NCI-H1694 (cell line): Measurements from ENCODE around the gene MYL4.
A peak's percentile ranks its signal among the peaks of the same experiment; 100 is the strongest.
"Not testable (repeated sequence)": the region's sequence is repeated elsewhere in the genome, so short reads cannot be mapped to it uniquely, and the experiment has no call there.

ENCODE experiments used
- DNase-seq: peaks from one replicate; lab custom pipeline; 2025; lab: John Stamatoyannopoulos, UW

MYL4 gene

DNA sequence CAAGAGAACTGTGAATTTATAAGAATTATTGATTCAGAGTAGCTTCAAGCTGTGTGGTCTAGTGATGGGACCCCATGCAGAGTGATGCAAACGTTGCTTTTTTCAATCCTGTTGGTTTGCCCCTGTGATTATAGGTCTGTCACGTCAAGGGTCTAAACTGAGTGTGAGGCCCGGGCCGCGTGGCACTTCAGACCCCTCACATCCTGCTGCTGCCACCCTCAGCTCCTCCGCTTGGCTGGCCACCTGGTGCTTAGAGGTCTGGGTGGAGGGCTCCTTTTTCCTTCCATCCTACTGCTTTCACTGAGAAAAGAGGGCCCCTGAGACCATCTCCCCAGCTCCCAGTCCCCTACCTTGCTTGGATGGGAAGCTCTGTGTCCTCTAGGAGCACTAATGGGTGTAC, 12.0 kb downstream of the MYL4 start:
- no peak for DNase-seq

- DNase-seq, result no peak
These were observed 12.9 kb downstream of the MYL4 start for GRCh38 chr17:47222047-47222446.

- no peak for DNase-seq
These were observed 13.9 kb downstream of the MYL4 start for GRCh38 chr17:47223007-47223406.

GRCh38 chr17:47223460-47223859, 14.3 kb downstream of the MYL4 start:
- DNase-seq, result no peak

DNA sequence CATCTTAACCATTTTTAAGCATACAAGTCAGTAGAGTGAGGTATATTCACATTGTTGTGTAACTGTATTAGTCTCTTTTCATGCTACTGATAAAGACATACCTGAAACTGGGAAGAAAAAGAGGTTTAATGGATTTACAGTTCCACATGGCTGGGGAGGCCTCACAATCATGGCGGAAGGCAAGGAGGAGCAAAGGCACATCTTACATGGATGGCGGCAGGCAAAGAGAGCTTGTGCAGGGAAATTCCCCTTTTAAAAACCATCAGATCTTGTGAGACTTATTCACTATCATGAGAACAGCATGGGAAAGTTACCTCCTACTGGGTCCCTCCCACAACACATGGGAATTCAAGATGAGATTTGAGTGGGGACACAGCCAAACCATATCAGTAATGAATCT, 14.9 kb downstream of the MYL4 start:
- DNase-seq, result not testable (repeated sequence)

DNA sequence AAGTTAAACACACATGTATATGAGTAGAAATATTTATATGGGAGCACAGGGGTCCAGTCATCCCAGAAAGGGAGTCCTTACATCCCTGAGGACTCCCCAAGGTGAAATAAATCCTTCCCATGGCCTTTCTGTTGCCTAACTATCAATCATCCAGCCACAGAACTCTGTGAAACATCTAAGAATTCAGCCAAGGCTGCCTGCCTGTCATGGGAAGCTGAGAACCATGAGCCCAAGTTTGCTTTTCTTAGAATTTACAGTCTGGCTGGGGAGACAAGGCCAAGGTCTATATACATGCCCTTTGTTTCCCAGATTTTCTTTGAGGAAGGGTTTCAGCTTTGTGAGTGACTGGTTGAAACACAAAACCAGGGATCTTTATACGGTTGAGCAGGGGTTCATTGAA, 15.8 kb downstream of the MYL4 start:
- no peak for DNase-seq

- no peak for DNase-seq
These were observed 16.3 kb downstream of the MYL4 start for GRCh38 chr17:47225436-47225858.

DNA sequence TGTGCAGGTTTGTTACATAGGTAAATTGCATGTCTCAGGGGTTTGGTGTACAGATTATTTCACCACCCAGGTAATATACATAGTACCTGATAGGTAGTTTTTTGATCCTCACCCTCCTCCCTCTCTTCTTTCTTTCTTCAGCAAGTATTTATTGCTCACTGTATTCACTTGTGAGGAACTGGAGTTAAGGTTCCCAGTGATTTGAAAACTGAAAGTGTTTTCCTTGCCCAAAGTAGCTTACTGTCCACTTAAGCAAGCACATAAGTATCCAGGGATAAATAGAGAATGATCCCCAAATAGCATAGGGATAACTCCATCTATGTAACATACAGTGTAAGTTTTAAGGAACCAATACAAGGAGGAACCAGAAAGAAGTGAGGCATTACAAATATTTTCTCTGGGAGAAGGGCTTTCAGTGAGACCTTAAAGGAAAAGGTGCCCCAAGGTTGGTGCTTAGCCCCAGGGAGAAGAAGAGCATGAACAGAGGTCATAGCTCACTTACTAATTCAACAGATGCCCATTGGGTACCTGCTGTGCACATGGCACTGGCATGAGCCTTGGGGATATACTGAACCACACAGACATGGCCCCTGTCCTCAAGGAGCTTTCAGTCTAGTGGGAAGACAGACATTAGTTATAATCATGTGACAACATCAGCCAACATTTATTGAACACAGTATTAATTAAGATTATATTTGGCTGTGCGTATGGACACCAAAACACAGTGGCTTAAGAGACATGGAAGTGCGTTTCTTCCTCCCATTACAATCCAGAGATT, 17.0 kb downstream of the MYL4 start:
- DNase-seq, result no peak

DNA sequence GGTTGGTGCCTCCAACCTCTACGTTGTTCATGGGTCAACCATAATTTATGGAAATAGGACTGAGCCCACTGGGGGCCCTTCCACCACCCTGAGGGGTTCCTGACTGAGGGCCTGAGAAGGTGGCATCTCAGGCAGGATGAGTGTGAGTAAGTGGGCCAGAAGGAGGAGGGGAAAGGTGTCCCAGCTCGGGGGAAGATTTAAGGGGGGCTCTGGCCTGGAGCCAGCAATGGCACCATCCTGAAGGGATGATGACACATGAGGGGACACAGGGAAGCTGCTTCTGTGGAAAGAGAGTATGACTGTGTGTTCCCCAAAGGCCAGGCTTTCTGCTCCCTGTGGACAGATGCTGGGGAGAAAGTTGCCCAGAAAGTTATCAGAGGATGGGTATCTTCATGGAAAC, 18.7 kb downstream of the MYL4 start:
- DNase-seq, result no peak

DNA sequence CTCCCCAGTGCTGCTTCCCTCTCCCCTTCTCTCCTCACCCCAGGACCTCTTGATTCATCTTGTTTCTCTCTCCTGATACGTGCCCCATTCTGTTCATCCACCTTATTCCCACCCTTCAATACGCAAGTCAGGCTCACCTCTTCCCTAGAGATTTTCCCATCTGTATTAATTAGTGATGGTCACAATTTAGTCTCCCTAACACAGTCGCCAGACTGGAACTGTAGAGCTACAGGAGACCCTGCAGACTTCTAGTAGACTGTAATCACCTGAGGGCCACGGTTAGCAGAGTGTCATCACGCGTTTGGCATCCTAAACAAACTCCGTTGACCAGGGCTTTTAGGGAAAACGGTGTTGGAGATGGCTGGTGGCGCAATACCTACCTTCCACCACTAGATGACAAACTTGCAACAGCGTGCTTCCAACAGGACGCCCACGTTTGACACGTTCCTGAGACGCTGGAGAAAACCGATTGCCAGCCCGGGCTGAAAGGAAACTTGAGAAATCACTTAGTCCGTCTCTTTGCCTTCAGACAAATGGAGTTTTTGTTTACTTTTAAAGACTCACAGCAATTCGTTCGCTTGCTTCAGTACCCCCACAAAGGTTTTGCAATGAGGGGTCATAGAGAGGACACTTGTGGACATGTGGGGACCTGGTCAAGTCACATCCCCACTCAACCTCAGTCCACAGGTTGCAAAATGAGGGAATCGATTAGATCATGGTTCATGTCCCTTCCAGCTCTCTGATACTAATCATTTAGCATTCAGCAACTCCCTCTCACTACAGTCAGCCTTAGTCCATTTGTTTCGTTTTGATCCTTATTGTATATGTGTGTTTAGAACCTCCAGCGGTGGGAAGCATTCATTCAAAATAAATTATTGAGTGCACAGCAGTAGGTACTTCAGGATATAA, 20.6 kb downstream of the MYL4 start:
- peak; percentile 80 for DNase-seq

- no peak for DNase-seq
These were observed 21.7 kb downstream of the MYL4 start for GRCh38 chr17:47230864-47231263.

DNA sequence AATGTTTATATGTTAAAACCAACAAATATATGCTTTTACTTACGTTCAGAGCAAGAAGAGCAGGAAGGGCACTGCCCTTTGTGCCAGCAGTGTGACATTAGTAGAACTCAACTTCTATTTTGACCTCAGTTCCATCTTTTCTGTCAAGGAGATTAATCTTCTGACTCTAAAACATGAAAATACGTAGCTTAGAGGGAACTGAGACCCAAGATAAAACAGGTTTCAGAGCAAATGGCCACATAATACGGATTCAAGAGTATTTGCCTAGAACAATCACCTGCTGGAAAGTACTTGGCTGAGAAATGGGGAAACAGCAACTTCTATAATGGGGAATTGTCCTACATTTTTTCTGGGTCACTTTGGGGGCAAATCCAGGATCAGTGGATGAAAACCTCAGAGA, 22.2 kb downstream of the MYL4 start:
- DNase-seq, result no peak

DNA sequence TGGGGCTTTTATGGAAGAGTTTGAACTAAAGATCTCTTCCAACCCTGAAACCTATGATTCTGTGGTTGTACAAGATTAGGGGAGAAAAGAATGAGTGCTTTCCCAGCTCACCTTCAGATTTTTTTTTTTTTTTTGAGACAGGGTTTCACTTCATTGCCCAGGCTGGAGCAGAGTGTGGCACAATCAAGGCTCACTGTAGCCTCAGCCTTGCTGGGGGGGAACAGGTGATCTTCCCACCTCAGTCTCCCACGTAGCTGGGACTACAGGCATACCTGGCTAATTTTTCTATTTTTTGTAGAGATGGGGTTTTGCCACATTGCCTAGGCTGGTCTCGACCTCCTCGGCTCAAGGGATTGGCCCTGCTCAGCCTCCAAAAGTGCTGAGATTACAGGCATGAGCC, 22.7 kb downstream of the MYL4 start:
- no peak for DNase-seq

- no peak for DNase-seq
These were observed 23.3 kb downstream of the MYL4 start for GRCh38 chr17:47232465-47232864.

DNA sequence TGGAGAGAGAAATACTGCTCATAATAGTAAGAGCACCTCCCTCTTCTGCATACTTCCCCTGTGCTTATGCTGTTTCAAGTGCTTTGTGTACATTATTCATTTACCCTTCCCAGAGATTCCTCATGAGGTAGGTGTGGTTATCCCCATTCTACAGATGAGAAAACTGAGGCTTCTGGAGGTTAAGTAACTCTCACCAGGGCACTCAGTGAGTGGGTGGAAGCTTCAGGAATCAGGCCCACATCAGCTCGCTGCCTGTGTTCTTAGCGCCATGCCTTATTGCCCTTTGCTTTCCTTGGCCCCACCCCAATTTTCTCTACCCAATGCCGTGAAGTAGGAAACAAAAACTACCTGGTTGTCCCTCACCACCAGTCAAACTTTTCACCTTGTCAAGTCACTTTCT, 26.4 kb downstream of the MYL4 start:
- no peak for DNase-seq

GRCh38 chr17:47235923-47236322, 26.8 kb downstream of the MYL4 start:
- no peak for DNase-seq

GRCh38 chr17:47237841-47238240, 28.7 kb downstream of the MYL4 start:
- DNase-seq, result no peak

- DNase-seq, result no peak
These were observed 29.3 kb downstream of the MYL4 start for GRCh38 chr17:47238321-47239010.

DNA sequence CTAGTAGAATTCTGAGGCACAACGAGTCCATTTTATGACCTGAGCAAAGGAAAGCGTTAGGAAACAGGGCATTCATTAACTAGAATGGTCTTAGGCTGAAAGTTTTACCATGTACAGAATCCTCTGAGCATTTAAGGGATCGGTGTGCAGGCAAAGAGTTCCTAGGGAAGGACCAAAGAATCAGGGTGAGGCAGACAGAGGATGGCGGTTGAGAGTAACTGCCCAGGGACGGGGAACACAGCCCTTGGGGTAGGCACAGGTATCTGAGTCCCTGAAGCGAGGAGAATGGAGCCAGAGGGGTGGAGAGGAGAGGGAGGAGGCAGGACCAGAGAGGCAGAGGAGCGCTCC, 30.4 kb downstream of the MYL4 start:
- DNase-seq, result no peak

DNA sequence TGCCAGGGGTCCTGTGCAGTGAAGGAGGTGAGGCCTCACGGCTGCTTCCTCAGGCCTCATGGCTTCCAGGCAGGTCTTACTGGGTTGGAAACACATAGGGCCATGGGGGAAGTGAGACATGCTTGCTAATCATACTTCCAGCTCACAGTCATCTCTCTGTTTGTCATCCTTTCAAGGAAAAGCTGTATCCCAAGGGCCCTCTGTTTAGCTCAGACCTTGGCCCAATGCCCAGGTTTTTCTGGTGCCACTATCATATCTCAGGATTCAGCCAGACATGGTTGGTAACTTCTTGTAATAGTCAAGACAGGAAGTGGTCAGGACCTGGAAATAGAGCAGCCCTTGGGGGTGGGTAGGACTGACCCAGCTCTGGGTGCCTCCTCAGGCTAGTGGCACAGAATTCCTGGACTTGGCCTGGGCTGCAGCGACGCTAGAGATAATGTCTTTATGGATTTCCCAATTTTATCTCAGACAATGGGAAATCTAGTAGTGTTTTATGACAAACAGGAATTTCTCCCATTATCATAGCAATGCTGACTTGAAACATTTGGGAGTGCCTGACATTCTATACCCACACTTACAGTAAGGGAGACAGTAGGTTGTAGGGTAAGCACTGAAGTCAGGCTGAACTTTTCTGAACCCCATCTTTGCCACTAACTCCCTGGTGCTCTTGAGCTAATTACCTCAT, 31.0 kb downstream of the MYL4 start:
- DNase-seq, result no peak

DNA sequence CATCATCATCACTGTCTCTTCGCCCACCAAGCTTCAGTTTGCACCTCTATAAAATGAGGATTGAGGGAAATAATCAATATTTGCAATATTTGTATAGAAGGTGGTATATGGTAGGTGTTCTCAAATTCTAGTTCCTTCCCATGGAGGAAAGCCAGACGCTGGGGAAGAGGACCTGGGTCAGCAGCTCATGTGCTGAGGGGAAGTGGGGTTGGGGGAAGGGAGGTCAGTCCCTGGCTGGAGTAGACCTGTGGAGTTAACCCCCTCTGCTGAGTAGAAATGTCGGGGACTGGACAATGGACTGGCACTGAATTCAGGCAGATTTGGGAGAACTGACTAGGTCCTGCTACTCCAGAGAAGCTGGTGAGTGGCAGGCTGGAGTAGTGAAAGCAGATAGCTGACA, 31.7 kb downstream of the MYL4 start:
- DNase-seq, result no peak

DNA sequence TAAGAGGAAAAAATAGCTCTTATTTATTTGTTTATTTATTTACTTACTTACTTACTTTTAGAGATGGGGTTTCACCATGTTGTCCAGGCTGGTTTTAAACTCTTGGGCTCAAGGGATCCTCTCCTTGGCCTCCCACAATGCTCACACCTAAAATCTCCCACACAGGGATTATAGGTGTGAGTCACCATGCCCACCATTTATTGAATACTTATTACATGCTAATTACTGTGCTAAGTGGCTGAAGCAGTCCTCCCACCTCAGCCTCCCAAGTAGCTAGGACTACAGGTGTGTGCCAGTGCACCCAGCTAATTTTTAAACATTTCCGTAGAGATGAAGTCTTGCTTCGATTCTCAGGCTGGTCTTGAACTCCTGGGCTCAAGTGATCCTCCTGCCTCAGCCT, 33.5 kb downstream of the MYL4 start:
- no peak for DNase-seq
